Subcutaneous adipose tissue (tissue), 4 donors: ENCODE data around the gene LFNG. TPM values are rescaled to one million over a fixed set of nuclear protein-coding genes. Genes with fewer than 3 reads are reported as not detected.

ENCODE experiments used
- total RNA-seq, 4 donors: library from RNA; depleted of rRNA; stranded (reverse); fragments of >200 nt; gene quantifications; one replicate each; pipeline ENCODE4 v1.1.0, GENCODE V29; 2016
- TF ChIP-seq, protein P1 (sequence below): fragments of 450-650 bp; IDR thresholded peaks from one replicate; pipeline ENCODE4 v1.5.1; 2016; ENCODE audit warnings: low read depth, mild to moderate bottlenecking, control low read depth, antibody characterized with exemption, moderate library complexity

LFNG gene
- total RNA-seq, 4 donors from 2014 or later: 6.8 to 21.1 (median 14.5) TPM

DNA sequence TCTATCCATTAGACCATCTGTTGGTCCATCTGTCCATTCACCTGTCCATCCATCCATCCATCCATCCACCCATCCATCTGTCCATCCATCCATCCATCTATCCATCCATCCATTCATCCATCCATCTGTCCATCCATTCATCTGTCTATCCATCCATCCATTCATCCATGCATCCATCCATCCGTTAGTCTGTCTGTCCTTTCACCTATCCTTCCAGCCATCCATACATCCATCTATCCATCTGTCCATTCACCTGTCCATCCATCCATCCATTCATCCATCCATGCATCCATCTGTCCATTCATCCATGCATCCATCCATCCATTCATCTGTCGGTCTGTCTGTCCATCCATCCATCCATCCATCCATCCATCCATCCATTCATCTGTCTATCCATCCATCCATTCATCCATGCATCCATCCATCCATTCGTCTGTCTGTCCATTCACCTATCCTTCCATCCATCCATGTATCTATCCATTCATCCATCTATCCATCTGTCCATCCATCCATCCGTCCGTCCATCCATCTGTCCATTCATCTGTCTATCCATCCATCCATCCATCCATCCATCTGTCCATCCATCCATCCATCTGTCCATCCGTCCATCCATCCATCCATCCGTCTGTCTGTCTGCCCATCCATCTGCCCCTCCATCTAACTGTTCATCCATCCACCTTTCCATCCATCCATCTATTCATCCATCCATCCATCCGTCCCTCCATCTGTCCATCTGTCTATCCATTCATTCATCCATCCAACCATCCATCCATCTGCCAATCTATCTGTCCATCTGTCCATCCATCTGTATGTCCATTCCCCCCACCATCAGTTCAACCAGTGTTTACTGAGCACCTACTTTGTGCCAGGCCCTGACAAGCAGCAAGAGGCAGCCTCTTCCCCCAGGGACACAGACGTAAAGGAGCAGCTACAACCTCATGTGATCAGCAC, 4.8 kb upstream of the LFNG start:
- TF ChIP-seq, protein P1, sequence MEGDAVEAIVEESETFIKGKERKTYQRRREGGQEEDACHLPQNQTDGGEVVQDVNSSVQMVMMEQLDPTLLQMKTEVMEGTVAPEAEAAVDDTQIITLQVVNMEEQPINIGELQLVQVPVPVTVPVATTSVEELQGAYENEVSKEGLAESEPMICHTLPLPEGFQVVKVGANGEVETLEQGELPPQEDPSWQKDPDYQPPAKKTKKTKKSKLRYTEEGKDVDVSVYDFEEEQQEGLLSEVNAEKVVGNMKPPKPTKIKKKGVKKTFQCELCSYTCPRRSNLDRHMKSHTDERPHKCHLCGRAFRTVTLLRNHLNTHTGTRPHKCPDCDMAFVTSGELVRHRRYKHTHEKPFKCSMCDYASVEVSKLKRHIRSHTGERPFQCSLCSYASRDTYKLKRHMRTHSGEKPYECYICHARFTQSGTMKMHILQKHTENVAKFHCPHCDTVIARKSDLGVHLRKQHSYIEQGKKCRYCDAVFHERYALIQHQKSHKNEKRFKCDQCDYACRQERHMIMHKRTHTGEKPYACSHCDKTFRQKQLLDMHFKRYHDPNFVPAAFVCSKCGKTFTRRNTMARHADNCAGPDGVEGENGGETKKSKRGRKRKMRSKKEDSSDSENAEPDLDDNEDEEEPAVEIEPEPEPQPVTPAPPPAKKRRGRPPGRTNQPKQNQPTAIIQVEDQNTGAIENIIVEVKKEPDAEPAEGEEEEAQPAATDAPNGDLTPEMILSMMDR: no peak

DNA sequence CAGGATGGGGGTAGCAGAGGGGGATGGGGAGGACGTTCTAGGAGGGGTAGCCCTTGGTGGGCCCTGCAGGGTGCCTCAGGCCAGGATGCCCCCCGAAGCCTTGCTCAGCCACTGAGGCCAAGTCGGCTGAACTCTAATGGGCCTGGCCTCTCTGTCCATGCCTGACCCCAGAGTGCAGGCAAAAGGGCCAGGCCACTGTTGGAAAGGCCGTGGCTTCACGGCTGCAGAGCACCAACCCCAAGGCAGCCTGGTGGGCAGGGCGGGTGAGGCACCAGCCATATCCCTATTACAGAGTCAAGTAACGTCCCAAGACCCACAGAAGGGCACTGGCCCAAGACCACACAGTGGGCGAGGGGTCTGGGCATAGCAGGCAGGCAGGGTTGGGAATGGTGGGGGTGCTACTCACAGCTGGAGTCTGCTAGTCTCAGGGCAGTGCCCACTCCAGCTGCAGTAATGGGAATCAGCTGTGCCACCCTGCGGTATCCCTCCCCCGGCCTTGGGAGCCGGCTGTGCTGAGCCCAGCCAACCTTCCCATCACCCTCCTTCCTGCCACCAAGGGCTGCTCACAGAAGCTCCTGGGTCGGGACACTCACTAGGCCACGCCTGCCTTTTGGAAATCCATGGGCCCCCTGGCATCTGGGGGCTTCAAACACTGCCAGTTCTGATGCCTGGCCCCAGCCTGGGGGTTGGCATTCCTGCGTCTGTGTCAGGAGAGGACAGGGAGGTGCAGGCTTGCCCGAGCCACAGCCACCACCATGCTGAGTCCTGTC, 4.0 kb upstream of the LFNG start:
- TF ChIP-seq, protein P1: no peak

DNA sequence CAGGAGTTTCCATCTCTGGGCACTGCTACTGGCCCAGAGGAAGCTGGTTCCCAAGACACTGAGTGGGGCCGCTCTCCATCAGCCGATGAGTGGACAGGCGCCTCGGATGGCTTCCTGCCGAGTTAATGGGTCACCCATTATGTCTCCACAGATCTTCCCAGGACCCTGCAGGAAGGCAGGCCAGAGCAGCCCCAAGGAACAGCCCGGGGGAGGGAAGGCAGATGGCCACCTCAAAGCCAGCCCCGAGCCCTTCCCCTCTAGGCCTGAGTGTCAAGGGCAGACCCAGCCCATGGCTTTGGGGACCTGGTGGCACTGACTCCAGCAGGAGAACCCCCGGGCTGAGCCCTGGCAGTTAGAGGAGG, 3.4 kb upstream of the LFNG start:
- TF ChIP-seq, protein P1: no peak

DNA sequence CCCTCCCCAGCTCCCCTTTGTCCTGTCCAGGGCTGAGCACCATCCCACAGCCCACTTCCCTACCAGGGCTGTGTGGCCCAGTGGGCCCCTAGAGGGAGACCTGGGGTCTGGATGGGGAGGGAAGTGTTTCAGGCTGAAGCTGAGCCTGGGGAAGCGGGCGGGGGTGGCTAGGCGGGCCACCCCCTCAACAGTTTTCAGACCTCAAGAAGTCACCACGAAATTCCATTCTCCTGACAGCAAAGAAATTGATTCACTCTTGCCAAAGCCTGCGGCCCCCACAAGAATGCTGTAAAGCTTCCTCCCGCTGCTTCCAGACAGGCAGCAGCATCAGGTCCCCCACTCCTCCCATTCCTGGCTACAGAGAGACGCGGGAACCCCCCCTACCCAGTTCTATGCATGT, 2.5 kb upstream of the LFNG start:
- TF ChIP-seq, protein P1: no peak

DNA sequence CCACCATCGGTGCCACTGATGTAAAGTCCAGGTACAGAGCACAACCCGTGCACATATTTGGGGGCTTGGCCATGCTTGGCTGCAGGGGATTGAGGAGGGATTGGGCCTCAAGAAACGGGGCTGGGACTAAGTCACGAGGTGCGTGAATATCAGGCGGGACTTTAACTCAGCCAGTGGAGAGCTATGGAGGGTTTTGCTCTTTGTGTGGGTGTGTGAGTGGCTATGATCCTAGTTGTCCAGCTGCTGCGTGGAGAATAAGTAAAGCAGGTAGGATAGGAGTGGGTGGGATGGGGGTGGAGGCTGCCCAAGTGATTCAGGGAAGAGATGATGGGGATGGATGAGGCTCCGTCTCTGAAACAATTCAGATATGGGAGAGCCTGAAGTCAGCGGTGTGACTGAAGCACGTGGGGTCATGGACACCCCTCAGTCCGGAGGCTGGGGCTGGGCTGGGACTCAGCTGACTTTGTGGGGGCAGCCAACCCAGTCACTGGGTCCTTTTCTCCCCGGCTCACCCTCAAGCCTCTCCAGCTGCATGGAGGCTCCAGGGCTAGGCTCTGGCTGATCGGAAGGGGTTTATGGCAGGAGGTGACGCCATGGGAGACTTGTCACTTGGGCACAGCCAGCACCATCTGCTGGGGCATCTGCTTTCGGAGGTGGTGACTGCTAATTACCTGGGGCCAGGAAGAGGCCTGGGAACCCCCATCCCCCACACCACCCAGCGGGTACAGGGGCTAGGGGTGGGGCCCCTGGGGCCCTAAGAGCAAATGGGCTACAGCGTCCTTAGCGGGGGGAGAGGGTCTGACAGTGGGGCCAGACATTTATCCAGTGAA, 1.7 kb upstream of the LFNG start:
- TF ChIP-seq, protein P1: no peak

DNA sequence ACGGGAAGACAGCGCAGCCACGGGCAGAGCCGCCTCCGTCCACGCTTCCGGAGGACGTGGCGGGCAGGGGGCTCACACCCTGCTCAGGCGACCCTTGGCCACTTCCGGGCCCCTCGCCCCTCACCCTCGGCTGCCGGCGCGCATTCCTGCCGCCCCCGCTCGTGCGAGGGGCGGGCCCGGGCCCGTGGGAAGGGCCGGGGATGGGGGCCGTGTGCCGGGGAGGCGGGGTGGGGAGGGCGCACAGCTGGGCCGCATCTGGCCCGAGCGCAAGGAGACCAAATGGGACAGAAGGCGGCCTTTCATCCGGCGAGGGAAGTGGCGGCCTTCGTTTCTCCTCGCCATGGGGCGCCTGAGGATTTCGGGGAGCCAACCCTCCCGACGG, 846 bp upstream of the LFNG start:
- TF ChIP-seq, protein P1: no peak
